ENCODE results near the gene MMUT.

GRCh38 chr6:49504666-49505065 is 41.6 kb upstream of the MMUT start:
- TF ChIP-seq CTCF (IDR thresholded peaks at IDR 0.05; ENCODE audit: insufficient read depth, low read length, poor library complexity, severe bottlenecking) = no peak
- TF ChIP-seq EZH2phosphoT487 (conservative IDR thresholded peaks at IDR 0.05; ENCODE audit: low read length) = no peak
